Colonic mucosa (tissue), 4 donors: ENCODE measurements around the gene APOB. TPM values are rescaled to one million over a fixed set of nuclear protein-coding genes. Genes with fewer than 3 reads are reported as not detected.

ENCODE experiments used
- DNase-seq: peaks from one replicate; pipeline ENCODE4 v3.0.0-alpha.2; 2020
- H3K27ac ChIP-seq: fragments of 200-600 bp; one replicate; pipeline ENCODE4 v1.8.0; 2021
- H3K27me3 ChIP-seq: fragments of 200-600 bp; one replicate; pipeline ENCODE4 v1.8.0; 2021
- H3K36me3 ChIP-seq: fragments of 200-600 bp; one replicate; pipeline ENCODE4 v1.8.0; 2021
- H3K4me1 ChIP-seq: fragments of 200-600 bp; one replicate; pipeline ENCODE4 v1.8.0; 2021; ENCODE audit warnings: mild to moderate bottlenecking
- H3K4me3 ChIP-seq: fragments of 200-600 bp; one replicate; pipeline ENCODE4 v1.8.0; 2021
- H3K9ac ChIP-seq, 2 donors: one replicate each; pipeline ENCODE4 v1.7.0; 2013; ENCODE audit warnings: control low read depth in 2 of 2, low read depth in 2 of 2, low read length in 2 of 2
- H3K9me3 ChIP-seq: fragments of 200-600 bp; one replicate; pipeline ENCODE4 v1.8.0; 2021
- intact Hi-C: fragments of 100-400 bp; cut with DNase I; formaldehyde crosslinking; loops from one replicate; pipeline ENCODE4 v1.14.1; 2022
- total RNA-seq, 2 donors: library from RNA; stranded (reverse); fragmentation: NEBNext Ultra II Directional in 1 of 2; extraction: Animal tissue kit (Norgen Biotek cat#: 25700) in 1 of 2; gene quantifications; one replicate each; pipeline ENCODE4 v1.2.1, GENCODE V29; 2021
- TF ChIP-seq, protein P1 (sequence below): fragments of 200-600 bp; IDR thresholded peaks from one replicate; pipeline ENCODE4 v1.8.0; 2022; ENCODE audit warnings: antibody characterized with exemption, mild to moderate bottlenecking
- donor health status: healthy.
- donor health status: DM: no; HTN: no; CAD: no.
- donor health status: DM: no; HTN: no; CAD: no.

Gene APOB
- total RNA-seq, 2 donors from 2014 or later, result 1.0 to 3.3 TPM

DNA sequence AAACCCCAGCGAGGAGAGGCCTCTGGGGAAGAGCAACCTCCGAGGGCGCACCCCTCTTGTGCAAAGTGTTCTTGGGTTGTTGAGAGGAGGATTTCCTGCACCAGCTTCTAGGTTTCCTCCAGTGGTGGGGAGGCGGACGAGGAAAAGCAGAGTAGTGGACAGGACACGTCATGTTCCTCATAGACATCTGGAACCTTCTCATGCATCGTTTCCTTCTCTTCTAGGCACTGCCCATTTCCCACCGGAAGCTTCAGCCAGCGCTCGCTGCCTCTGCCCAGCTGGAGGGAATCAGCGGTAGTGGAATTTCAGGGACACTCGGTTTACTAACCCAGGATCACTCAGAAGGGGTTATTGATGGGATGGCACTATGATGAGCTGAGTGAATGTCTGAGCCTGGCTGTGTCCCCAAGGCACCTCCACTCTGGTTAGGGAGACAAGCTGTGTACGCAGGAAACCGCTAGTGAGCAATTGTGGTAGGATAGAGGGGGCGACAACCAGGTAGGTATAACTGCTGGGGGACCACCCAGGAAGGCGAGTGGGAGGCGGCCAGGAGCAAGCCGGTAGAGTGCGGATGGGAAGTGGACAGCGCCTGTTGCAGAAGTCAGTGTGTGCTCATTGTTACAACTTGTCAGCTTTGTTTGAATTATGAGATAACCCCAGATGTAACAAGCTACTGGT is 960 bp upstream of the APOB start:
- no peak overlapping the region for H3K4me3 ChIP-seq
- no peak overlapping the region for H3K27ac ChIP-seq
- peaks cover 4% of the 10 kb centered on the region for H3K27me3 ChIP-seq
- DNase-seq, result no peak
- no peak overlapping the region for H3K9ac ChIP-seq
- intact Hi-C loops, result loop anchor here (5.0 kb wide), 1 partner anchor 272 kb away; no protein-coding TSS in a partner anchor
- peaks cover 4% of the 10 kb centered on the region for H3K4me1 ChIP-seq
- TF ChIP-seq, protein P1, sequence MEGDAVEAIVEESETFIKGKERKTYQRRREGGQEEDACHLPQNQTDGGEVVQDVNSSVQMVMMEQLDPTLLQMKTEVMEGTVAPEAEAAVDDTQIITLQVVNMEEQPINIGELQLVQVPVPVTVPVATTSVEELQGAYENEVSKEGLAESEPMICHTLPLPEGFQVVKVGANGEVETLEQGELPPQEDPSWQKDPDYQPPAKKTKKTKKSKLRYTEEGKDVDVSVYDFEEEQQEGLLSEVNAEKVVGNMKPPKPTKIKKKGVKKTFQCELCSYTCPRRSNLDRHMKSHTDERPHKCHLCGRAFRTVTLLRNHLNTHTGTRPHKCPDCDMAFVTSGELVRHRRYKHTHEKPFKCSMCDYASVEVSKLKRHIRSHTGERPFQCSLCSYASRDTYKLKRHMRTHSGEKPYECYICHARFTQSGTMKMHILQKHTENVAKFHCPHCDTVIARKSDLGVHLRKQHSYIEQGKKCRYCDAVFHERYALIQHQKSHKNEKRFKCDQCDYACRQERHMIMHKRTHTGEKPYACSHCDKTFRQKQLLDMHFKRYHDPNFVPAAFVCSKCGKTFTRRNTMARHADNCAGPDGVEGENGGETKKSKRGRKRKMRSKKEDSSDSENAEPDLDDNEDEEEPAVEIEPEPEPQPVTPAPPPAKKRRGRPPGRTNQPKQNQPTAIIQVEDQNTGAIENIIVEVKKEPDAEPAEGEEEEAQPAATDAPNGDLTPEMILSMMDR, result no peak
- no peaks in the 10 kb centered on the region for H3K9me3 ChIP-seq
- no peaks in the 10 kb centered on the region for H3K36me3 ChIP-seq

GRCh38 chr2:21042958-21043743 is 722 bp downstream of the APOB start:
- Histone ChIP-seq H3K27me3 (peaks cover 4% of the 10 kb centered on the region), H3K27ac (no peak overlapping the region), H3K36me3 (no peaks in the 10 kb centered on the region), H3K9me3 (no peaks in the 10 kb centered on the region), H3K4me1 (peaks cover 4% of the 10 kb centered on the region), H3K4me3 (no peak overlapping the region), H3K9ac (no peak overlapping the region)
- TF ChIP-seq, protein P1, result peak; percentile 98
- peak; percentile 43 for DNase-seq
- intact Hi-C loops, result loop anchor here (2.0 to 5.0 kb wide), 2 partner anchors 76 to 274 kb away; no protein-coding TSS in a partner anchor

DNA sequence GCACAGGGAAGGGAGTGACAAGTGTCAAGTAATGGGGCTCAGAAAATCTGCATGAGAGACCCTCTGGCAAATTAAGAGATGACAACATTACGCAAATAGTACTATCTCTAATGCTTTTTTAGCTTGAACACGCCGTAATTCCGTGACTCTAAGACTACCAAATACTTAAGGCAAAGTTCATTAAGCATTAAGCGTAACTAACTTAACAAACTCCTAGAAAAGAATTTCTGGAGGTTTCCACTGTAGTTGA is 1.2 kb downstream of the APOB start:
- intact Hi-C loops, result loop anchor here (2.0 to 5.0 kb wide), 2 partner anchors 76 to 275 kb away; no protein-coding TSS in a partner anchor
- Histone ChIP-seq H3K27me3 (peaks cover 4% of the 10 kb centered on the region), H3K36me3 (no peaks in the 10 kb centered on the region), H3K4me3 (no peak overlapping the region), H3K9me3 (no peaks in the 10 kb centered on the region), H3K4me1 (peaks cover 4% of the 10 kb centered on the region), H3K27ac (no peak overlapping the region), H3K9ac (no peak overlapping the region)
- TF ChIP-seq, protein P1, result no peak
- no peak for DNase-seq

GRCh38 chr2:21041943-21042707 is 1.7 kb downstream of the APOB start:
- no peaks in the 10 kb centered on the region for H3K9me3 ChIP-seq
- H3K4me1 ChIP-seq, result peaks cover 4% of the 10 kb centered on the region
- no peak for DNase-seq
- no peak overlapping the region for H3K27ac ChIP-seq
- TF ChIP-seq, protein P1, result no peak
- no peaks in the 10 kb centered on the region for H3K36me3 ChIP-seq
- no peak overlapping the region for H3K9ac ChIP-seq
- intact Hi-C loops, result loop anchor here (2.0 to 5.0 kb wide), 2 partner anchors 77 to 275 kb away; no protein-coding TSS in a partner anchor
- no peak overlapping the region for H3K4me3 ChIP-seq
- peaks cover 4% of the 10 kb centered on the region for H3K27me3 ChIP-seq

DNA sequence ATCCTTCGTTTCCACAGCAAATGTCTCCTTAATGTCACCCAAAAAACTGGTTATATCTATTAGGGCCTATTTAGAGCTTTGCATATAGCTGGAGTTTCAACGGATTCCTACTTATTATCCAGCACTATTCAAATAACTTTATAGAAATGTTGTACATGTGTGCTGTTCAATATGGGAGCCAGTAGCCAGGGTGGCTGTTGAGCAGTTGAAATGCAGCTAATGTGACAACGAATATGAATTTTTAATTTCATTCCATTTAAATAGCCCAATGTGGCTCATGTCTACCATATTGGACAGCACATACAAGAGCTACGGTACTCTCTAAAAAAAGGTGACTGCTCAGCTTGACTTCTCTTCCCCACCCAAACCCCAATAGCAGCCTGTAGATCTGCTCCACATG is 2.4 kb downstream of the APOB start:
- no peak overlapping the region for H3K9ac ChIP-seq
- H3K4me3 ChIP-seq, result no peak overlapping the region
- intact Hi-C loops, result loop anchor here (5.0 kb wide), 1 partner anchor 276 kb away; no protein-coding TSS in a partner anchor
- no peaks in the 10 kb centered on the region for H3K36me3 ChIP-seq
- DNase-seq, result no peak
- TF ChIP-seq, protein P1, result no peak
- no peak overlapping the region for H3K27ac ChIP-seq
- H3K9me3 ChIP-seq, result no peaks in the 10 kb centered on the region
- peaks cover 4% of the 10 kb centered on the region for H3K27me3 ChIP-seq
- peaks cover 4% of the 10 kb centered on the region for H3K4me1 ChIP-seq
